CD8-positive, alpha-beta memory T cell (primary cell): ENCODE measurements around the gene MBOAT2. TPM values are rescaled to one million over a fixed set of nuclear protein-coding genes. Genes with fewer than 3 reads are reported as not detected.

Experiments
- CTCF ChIA-PET: fragments of 350-600 bp; sonication (Branson Sonifier 250); formaldehyde crosslinking; loops from one replicate; lab custom pipeline; 2021; ENCODE audit warnings: antibody characterized with exemption; lab: Charles Lee
- POLR2A ChIA-PET: fragments of 350-600 bp; sonication (Branson Sonifier 250); formaldehyde crosslinking; loops from one replicate; lab custom pipeline; 2021; ENCODE audit warnings: antibody characterized with exemption; lab: Charles Lee
- DNase-seq, 5 donors: peaks; one replicate each; pipeline versions ENCODE4 v3.0.0 to v3.0.0-alpha.2; 2020 to 2022; ENCODE audit warnings: mixed read lengths in 1 of 5
- H3K27ac ChIP-seq: one replicate; pipeline ENCODE4 v1.7.0; 2013; ENCODE audit warnings: low read depth, mild to moderate bottlenecking, low read length, moderate library complexity
- H3K27me3 ChIP-seq: 2 replicates; pipeline ENCODE4 v1.7.0; 2013; ENCODE audit warnings: low read length, mild to moderate bottlenecking; ENCODE audit not compliant: insufficient read depth, poor library complexity, severe bottlenecking
- H3K36me3 ChIP-seq: 2 replicates; pipeline ENCODE4 v1.7.0; 2013; ENCODE audit warnings: mild to moderate bottlenecking, low read length, moderate library complexity; ENCODE audit not compliant: insufficient read depth
- H3K4me1 ChIP-seq: 2 replicates; pipeline ENCODE4 v1.7.0; 2013; ENCODE audit warnings: mild to moderate bottlenecking, low read length, moderate library complexity; ENCODE audit not compliant: insufficient read depth
- H3K4me3 ChIP-seq: 2 replicates; pipeline ENCODE4 v1.7.0; 2013; ENCODE audit warnings: mild to moderate bottlenecking, low read length
- H3K9me3 ChIP-seq: 2 replicates; pipeline ENCODE4 v1.7.0; 2013; ENCODE audit warnings: mild to moderate bottlenecking, low read length
- H3K27ac Mint-ChIP-seq, 8 donors: one replicate each; pipeline ENCODE4 v1.8.0; 2020 to 2021; ENCODE audit warnings: mixed read lengths in 8 of 8, mild to moderate bottlenecking in 6 of 8, inconsistent platforms in 3 of 8, moderate library complexity in 3 of 8
- H3K27me3 Mint-ChIP-seq, 2 donors: one replicate each; pipeline ENCODE4 v1.8.0; 2020 to 2021; ENCODE audit warnings: mixed read lengths in 2 of 2, mild to moderate bottlenecking in 1 of 2, moderate library complexity in 1 of 2
- H3K36me3 Mint-ChIP-seq, 3 donors: one replicate each; pipeline ENCODE4 v1.8.0; 2020 to 2021; ENCODE audit warnings: mixed read lengths in 3 of 3, inconsistent platforms in 1 of 3, mild to moderate bottlenecking in 1 of 3
- H3K4me1 Mint-ChIP-seq, 3 donors: one replicate each; pipeline ENCODE4 v1.8.0; 2020 to 2021; ENCODE audit warnings: mixed read lengths in 3 of 3, inconsistent platforms in 1 of 3, mild to moderate bottlenecking in 1 of 3
- H3K4me3 Mint-ChIP-seq, 7 donors: one replicate each; pipeline ENCODE4 v1.8.0; 2020 to 2021; ENCODE audit warnings: mixed read lengths in 7 of 7, mild to moderate bottlenecking in 6 of 7, moderate library complexity in 4 of 7, inconsistent platforms in 2 of 7
- H3K9me3 Mint-ChIP-seq, 5 donors: one replicate each; pipeline ENCODE4 v1.8.0; 2020 to 2022; ENCODE audit warnings: mixed read lengths in 5 of 5, mild to moderate bottlenecking in 3 of 5, moderate library complexity in 2 of 5, inconsistent platforms in 1 of 5
- polyA plus RNA-seq: library from polyadenylated mRNA; unstranded; fragments of 300-500 nt; fragmentation: Illumina TruSeq; gene quantifications from one replicate; pipeline ENCODE4 v1.2.3, GENCODE V29; 2021
- total RNA-seq, 2 experiments: library from RNA; stranded (reverse); gene quantifications; one replicate each; pipeline ENCODE4 v1.2.3, GENCODE V29; 2021

Gene MBOAT2
- total and polyA plus RNA-seq, 3 experiments from 2014 or later: 0.62 to 3.3 (median 3.2) TPM

DNA sequence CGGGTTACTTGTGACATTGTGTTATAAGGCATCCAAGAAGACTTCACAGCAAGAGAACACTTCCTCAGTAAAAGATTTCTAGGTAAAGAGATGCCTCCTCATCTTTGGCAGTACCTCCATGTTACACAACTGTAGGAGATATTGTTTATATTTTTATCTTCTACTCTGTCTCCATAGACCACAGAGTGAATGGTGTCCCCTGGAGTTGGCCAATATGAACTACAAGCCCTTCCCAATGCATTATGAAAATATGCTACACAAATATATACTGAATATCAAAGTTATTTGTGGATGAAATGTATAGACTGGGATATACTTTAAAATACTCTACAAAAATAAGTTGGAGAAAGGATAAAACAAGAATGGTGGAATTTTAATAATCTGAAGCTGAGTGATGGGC lies 46.7 kb downstream of the MBOAT2 start:
- peaks cover 15 to 30% (median 26%) of the 10 kb centered on the region in 5 donors for H3K9me3 Mint-ChIP-seq
- H3K4me3 Mint-ChIP-seq: no peak overlapping the region
- peaks cover 0 to 16% (median 0%) of the 10 kb centered on the region in 3 donors for H3K36me3 Mint-ChIP-seq
- H3K4me1 Mint-ChIP-seq: no peaks in the 10 kb centered on the region
- H3K27me3 Mint-ChIP-seq: peaks cover 12 to 38% of the 10 kb centered on the region in 2 donors
- ChIA-PET CTCF (no interaction called here), POLR2A (no interaction called here)
- Histone ChIP-seq H3K4me3 (no peak overlapping the region), H3K36me3 (no peaks in the 10 kb centered on the region), H3K27me3 (no peaks in the 10 kb centered on the region), H3K27ac (no peak overlapping the region), H3K4me1 (no peaks in the 10 kb centered on the region), H3K9me3 (no peaks in the 10 kb centered on the region)
- DNase-seq: no peak
- no peak overlapping the region for H3K27ac Mint-ChIP-seq

GRCh38 chr2:8954990-8955389 lies 48.5 kb downstream of the MBOAT2 start:
- Histone ChIP-seq H3K9me3 (no peaks in the 10 kb centered on the region), H3K27me3 (no peaks in the 10 kb centered on the region), H3K36me3 (no peaks in the 10 kb centered on the region), H3K4me1 (no peaks in the 10 kb centered on the region), H3K27ac (no peak overlapping the region), H3K4me3 (no peak overlapping the region)
- H3K36me3 Mint-ChIP-seq: peaks cover 0 to 16% (median 0%) of the 10 kb centered on the region in 3 donors
- no peaks in the 10 kb centered on the region for H3K4me1 Mint-ChIP-seq
- ChIA-PET CTCF (no interaction called here), POLR2A (no interaction called here)
- peaks cover 15 to 37% (median 33%) of the 10 kb centered on the region in 5 donors for H3K9me3 Mint-ChIP-seq
- H3K27ac Mint-ChIP-seq: no peak overlapping the region
- no peak overlapping the region for H3K4me3 Mint-ChIP-seq
- DNase-seq: no peak
- H3K27me3 Mint-ChIP-seq: peaks cover 17 to 44% of the 10 kb centered on the region in 2 donors

- Histone ChIP-seq H3K27me3 (no peaks in the 10 kb centered on the region), H3K4me1 (no peaks in the 10 kb centered on the region), H3K27ac (no peak overlapping the region), H3K36me3 (no peaks in the 10 kb centered on the region), H3K9me3 (no peaks in the 10 kb centered on the region), H3K4me3 (no peak overlapping the region)
- Mint-ChIP-seq H3K4me1 (no peaks in the 10 kb centered on the region), H3K27me3 (peaks cover 15 to 48% of the 10 kb centered on the region in 2 donors), H3K9me3 (peaks cover 15 to 37% (median 33%) of the 10 kb centered on the region in 5 donors), H3K36me3 (peaks cover 0 to 16% (median 0%) of the 10 kb centered on the region in 3 donors), H3K27ac (no peak overlapping the region), H3K4me3 (no peak overlapping the region)
- ChIA-PET POLR2A (no interaction called here), CTCF (no interaction called here)
- DNase-seq: no peak
Observed at GRCh38 chr2:8953525-8953924, 50.0 kb downstream of the MBOAT2 start.

GRCh38 chr2:8939486-8940114 lies 63.9 kb downstream of the MBOAT2 start:
- Histone ChIP-seq H3K27ac (no peak overlapping the region), H3K36me3 (no peaks in the 10 kb centered on the region), H3K4me1 (no peaks in the 10 kb centered on the region), H3K27me3 (no peaks in the 10 kb centered on the region), H3K9me3 (no peaks in the 10 kb centered on the region), H3K4me3 (no peak overlapping the region)
- no peaks in the 10 kb centered on the region for H3K4me1 Mint-ChIP-seq
- no peak overlapping the region for H3K4me3 Mint-ChIP-seq
- H3K36me3 Mint-ChIP-seq: no peaks in the 10 kb centered on the region
- ChIA-PET POLR2A (no interaction called here), CTCF (no interaction called here)
- peak overlapping the region in 1 of 8 donors; percentile 39 for H3K27ac Mint-ChIP-seq
- no peak for DNase-seq
- H3K9me3 Mint-ChIP-seq: no peaks in the 10 kb centered on the region
- H3K27me3 Mint-ChIP-seq: peaks cover 0 to 4% of the 10 kb centered on the region in 2 donors

- POLR2A ChIA-PET: no interaction called here
- H3K27me3 ChIP-seq: no peaks in the 10 kb centered on the region
- Mint-ChIP-seq H3K27me3 (peaks cover 0 to 7% of the 10 kb centered on the region in 2 donors), H3K36me3 (no peaks in the 10 kb centered on the region), H3K4me1 (no peaks in the 10 kb centered on the region), H3K4me3 (no peak overlapping the region), H3K27ac (no peak overlapping the region), H3K9me3 (no peaks in the 10 kb centered on the region)
- no peak for DNase-seq
- H3K4me1 ChIP-seq: no peaks in the 10 kb centered on the region
- no peak overlapping the region for H3K4me3 ChIP-seq
- CTCF ChIA-PET: no interaction called here
- H3K9me3 ChIP-seq: no peaks in the 10 kb centered on the region
- no peak overlapping the region for H3K27ac ChIP-seq
- no peaks in the 10 kb centered on the region for H3K36me3 ChIP-seq
Observed at GRCh38 chr2:8938384-8938783, 65.1 kb downstream of the MBOAT2 start.

- POLR2A ChIA-PET: no interaction called here
- peaks cover 0 to 9% of the 10 kb centered on the region in 2 donors for H3K27me3 Mint-ChIP-seq
- no peaks in the 10 kb centered on the region for H3K4me1 ChIP-seq
Observed at GRCh38 chr2:8935982-8936381, 67.5 kb downstream of the MBOAT2 start.

DNA sequence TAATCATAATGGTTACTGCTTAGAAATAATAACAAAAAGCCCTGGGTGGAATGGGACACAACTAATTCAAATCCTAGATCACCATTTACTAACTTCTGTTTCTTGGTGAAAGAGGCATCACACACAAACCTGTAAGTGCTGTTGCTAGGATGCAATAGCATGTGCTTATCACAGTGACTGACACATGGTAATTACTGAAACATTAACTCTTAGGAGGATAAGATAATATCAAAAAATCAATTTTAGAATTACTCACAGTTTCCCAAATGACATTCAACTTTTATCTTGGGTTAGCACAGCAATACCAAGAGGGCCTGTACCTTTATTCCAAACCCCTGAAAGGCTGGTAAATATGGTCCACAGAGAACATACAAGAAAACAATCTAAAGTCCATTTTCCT lies 69.1 kb downstream of the MBOAT2 start:
- ChIA-PET POLR2A (no interaction called here), CTCF (no interaction called here)
- no peak for DNase-seq
- H3K27me3 ChIP-seq: no peaks in the 10 kb centered on the region
- Mint-ChIP-seq H3K4me1 (no peaks in the 10 kb centered on the region), H3K27me3 (peaks cover 8 to 12% of the 10 kb centered on the region in 2 donors), H3K9me3 (no peaks in the 10 kb centered on the region), H3K4me3 (no peak overlapping the region), H3K27ac (no peak overlapping the region), H3K36me3 (no peaks in the 10 kb centered on the region)
- no peaks in the 10 kb centered on the region for H3K36me3 ChIP-seq
- no peaks in the 10 kb centered on the region for H3K9me3 ChIP-seq
- H3K4me3 ChIP-seq: no peak overlapping the region
- H3K4me1 ChIP-seq: no peaks in the 10 kb centered on the region
- H3K27ac ChIP-seq: no peak overlapping the region

More at GRCh38 chr2:8935982-8936381, 67.5 kb downstream of the MBOAT2 start:
- Mint-ChIP-seq H3K4me3 (no peak overlapping the region), H3K9me3 (no peaks in the 10 kb centered on the region), H3K4me1 (no peaks in the 10 kb centered on the region), H3K36me3 (no peaks in the 10 kb centered on the region), H3K27ac (no peak overlapping the region)
- no peaks in the 10 kb centered on the region for H3K9me3 ChIP-seq
- H3K36me3 ChIP-seq: no peaks in the 10 kb centered on the region
- CTCF ChIA-PET: no interaction called here
- H3K27ac ChIP-seq: no peak overlapping the region
- no peak for DNase-seq
- no peak overlapping the region for H3K4me3 ChIP-seq
- H3K27me3 ChIP-seq: no peaks in the 10 kb centered on the region

DNA sequence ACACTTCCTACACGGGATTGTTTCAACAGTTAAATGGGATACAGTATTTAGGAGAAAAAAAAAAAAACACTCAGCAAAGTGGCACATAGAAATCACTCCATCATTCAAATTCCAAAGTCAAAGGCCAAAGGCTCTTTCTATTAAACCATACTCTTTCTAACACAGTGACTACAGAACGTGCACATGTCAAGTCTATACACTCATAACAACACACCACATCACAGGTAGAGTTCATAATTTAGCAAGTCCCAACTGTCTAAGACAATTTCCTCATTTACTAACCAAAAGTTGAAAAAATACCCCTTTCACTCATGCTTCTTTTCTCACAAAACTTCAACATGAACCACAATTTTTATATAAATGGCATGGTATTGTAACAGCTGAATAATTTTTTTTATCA lies 70.8 kb downstream of the MBOAT2 start:
- H3K9me3 ChIP-seq: no peaks in the 10 kb centered on the region
- Mint-ChIP-seq H3K9me3 (no peaks in the 10 kb centered on the region), H3K27me3 (peaks cover 9 to 10% of the 10 kb centered on the region in 2 donors), H3K27ac (no peak overlapping the region), H3K36me3 (no peaks in the 10 kb centered on the region), H3K4me3 (no peak overlapping the region), H3K4me1 (no peaks in the 10 kb centered on the region)
- no peaks in the 10 kb centered on the region for H3K4me1 ChIP-seq
- CTCF ChIA-PET: no interaction called here
- POLR2A ChIA-PET: no interaction called here
- H3K27ac ChIP-seq: no peak overlapping the region
- H3K27me3 ChIP-seq: no peaks in the 10 kb centered on the region
- DNase-seq: no peak
- H3K36me3 ChIP-seq: no peaks in the 10 kb centered on the region
- H3K4me3 ChIP-seq: no peak overlapping the region
